ENCODE data around the gene FAM209B. TPM values are rescaled to one million over a fixed set of nuclear protein-coding genes. Genes with fewer than 3 reads are reported as not detected.

Gene FAM209B
- total RNA-seq, 4 donors from 2014 or later = not detected

- H3K36me3 ChIP-seq = peaks cover 0 to 56% (median 0%) of the 10 kb centered on the region in 3 donors
- peaks cover 0 to 21% (median 6%) of the 10 kb centered on the region in 4 donors for H3K9me3 ChIP-seq
- DNase-seq = no peak
- no peak for TF ChIP-seq POLR2A (IDR thresholded peaks at IDR 0.05)
- no peak for TF ChIP-seq CTCF (IDR thresholded peaks at IDR 0.05)
- H3K4me1 ChIP-seq = no peaks in the 10 kb centered on the region
- no peak overlapping the region for H3K4me3 ChIP-seq
- H3K27me3 ChIP-seq = no peaks in the 10 kb centered on the region
- peak overlapping the region in 1 of 4 donors; percentile 8 for H3K27ac ChIP-seq
These were observed 15.8 kb upstream of the FAM209B start for GRCh38 chr20:56517211-56517610.

- Histone ChIP-seq H3K36me3 (peaks cover 0 to 56% (median 0%) of the 10 kb centered on the region in 3 donors), H3K4me1 (no peaks in the 10 kb centered on the region), H3K27me3 (no peaks in the 10 kb centered on the region), H3K4me3 (no peak overlapping the region), H3K9me3 (peaks cover 0 to 21% (median 6%) of the 10 kb centered on the region in 4 donors), H3K27ac (no peak overlapping the region)
- TF ChIP-seq CTCF (IDR thresholded peaks at IDR 0.05) (no peak), POLR2A (IDR thresholded peaks at IDR 0.05) (no peak)
- DNase-seq = no peak
These were observed 15.4 kb upstream of the FAM209B start for GRCh38 chr20:56517641-56518040.

- no peak for TF ChIP-seq POLR2A (IDR thresholded peaks at IDR 0.05)
- no peak for TF ChIP-seq CTCF (IDR thresholded peaks at IDR 0.05)
- peaks cover 0 to 56% (median 0%) of the 10 kb centered on the region in 3 donors for H3K36me3 ChIP-seq
- H3K27me3 ChIP-seq = no peaks in the 10 kb centered on the region
- H3K27ac ChIP-seq = no peak overlapping the region
- no peaks in the 10 kb centered on the region for H3K4me1 ChIP-seq
- H3K9me3 ChIP-seq = peaks cover 0 to 21% (median 6%) of the 10 kb centered on the region in 4 donors
- no peak for DNase-seq
- H3K4me3 ChIP-seq = no peak overlapping the region
These were observed 14.9 kb upstream of the FAM209B start for GRCh38 chr20:56518126-56518525.

DNA sequence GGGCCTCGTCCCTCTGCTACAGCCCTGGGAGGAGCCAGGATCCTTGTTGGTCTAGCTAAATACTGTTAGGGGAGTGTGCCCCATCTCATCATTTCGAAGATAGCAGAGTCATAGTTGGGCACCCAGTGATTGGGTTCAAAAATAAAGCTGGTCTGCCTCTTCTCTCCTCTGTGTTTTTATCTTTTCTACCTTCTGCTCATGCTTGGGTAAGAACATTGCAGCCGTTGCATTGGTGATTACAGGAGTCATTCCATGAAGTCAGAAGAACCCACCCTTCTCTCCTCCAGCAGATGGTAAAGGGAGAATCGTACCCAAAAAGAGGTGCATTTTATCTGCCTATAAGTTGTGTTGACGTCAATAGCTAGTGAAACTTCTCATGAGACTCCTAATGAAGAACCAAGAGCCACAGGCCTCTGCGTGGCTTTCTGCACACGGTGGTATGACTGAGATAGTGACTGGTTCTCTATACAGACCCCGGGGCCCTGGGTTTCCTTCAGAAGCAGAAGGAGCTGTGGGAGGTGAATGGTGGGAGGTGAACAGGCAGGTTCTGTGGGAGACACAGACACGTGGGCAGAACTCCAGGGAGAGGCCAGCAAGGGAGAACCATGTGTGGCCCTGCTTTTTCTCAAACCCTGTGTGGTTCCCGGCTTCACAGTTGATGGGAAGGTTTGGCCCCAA is 14.2 kb upstream of the FAM209B start:
- no peaks in the 10 kb centered on the region for H3K4me1 ChIP-seq
- DNase-seq = no peak
- peaks cover 0 to 49% (median 0%) of the 10 kb centered on the region in 3 donors for H3K36me3 ChIP-seq
- H3K9me3 ChIP-seq = peaks cover 0 to 21% (median 6%) of the 10 kb centered on the region in 4 donors
- H3K27me3 ChIP-seq = no peaks in the 10 kb centered on the region
- TF ChIP-seq CTCF (IDR thresholded peaks at IDR 0.05) (no peak), POLR2A (IDR thresholded peaks at IDR 0.05) (no peak)
- no peak overlapping the region for H3K27ac ChIP-seq
- no peak overlapping the region for H3K4me3 ChIP-seq

GRCh38 chr20:56519551-56519950 is 13.5 kb upstream of the FAM209B start:
- Histone ChIP-seq H3K36me3 (peaks cover 0 to 46% (median 0%) of the 10 kb centered on the region in 3 donors), H3K27me3 (no peaks in the 10 kb centered on the region), H3K4me3 (no peak overlapping the region), H3K27ac (no peak overlapping the region), H3K4me1 (no peaks in the 10 kb centered on the region), H3K9me3 (peaks cover 0 to 21% (median 6%) of the 10 kb centered on the region in 4 donors)
- TF ChIP-seq CTCF (IDR thresholded peaks at IDR 0.05) = no peak
- DNase-seq = no peak
